Adrenal gland (tissue), 12 donors: ENCODE data around the gene CDRT4. TPM values are rescaled to one million over a fixed set of nuclear protein-coding genes. Genes with fewer than 3 reads are reported as not detected.

Experiments used
- DNase-seq, 7 donors: peaks; one replicate each; pipeline ENCODE4 v3.0.0-alpha.2; 2019 to 2020
- H3K27ac ChIP-seq, 5 donors: fragments of 200-600 bp; sonication (generic) in 4 of 5; 1 replicate in 3 of 5; 2 replicates in 2 of 5; pipeline versions ENCODE4 v1.5.1 to v1.8.0; 2016 to 2020; ENCODE audit warnings: mild to moderate bottlenecking in 1 of 5
- H3K27me3 ChIP-seq: fragments of 200-600 bp; 2 replicates; pipeline ENCODE4 v1.8.0; 2021
- H3K36me3 ChIP-seq, 2 donors: fragments of 200-600 bp; replicated peaks in 1 of 2; 1 replicate in 1 of 2; 2 replicates in 1 of 2; pipeline versions ENCODE4 v1.5.1 to v1.8.0; 2018 to 2022
- H3K4me1 ChIP-seq, 2 donors: fragments of 200-600 bp; replicated peaks in 1 of 2; 1 replicate in 1 of 2; 2 replicates in 1 of 2; pipeline versions ENCODE4 v1.5.1 to v1.8.0; 2018 to 2021
- H3K4me3 ChIP-seq, 4 donors: fragments of 200-600 bp; sonication (generic) in 3 of 4; one replicate each; pipeline ENCODE4 v1.5.1; 2016 to 2018
- H3K9me3 ChIP-seq, 3 donors: fragments of 200-600 bp; sonication (generic) in 1 of 3; replicated peaks in 1 of 3; 1 replicate in 2 of 3; 2 replicates in 1 of 3; pipeline versions ENCODE4 v1.5.1 to v1.8.0; 2016 to 2021
- CTCF ChIP-seq, 6 experiments: fragments of 450-650 bp in 4 of 6; fragments of 200-600 bp in 2 of 6; sonication (generic) in 1 of 6; IDR thresholded peaks; 1 replicate in 5 of 6; 2 replicates in 1 of 6; pipeline versions ENCODE4 v1.5.1 to v1.8.0; 2016 to 2021; ENCODE audit warnings: antibody characterized with exemption in 6 of 6, mild to moderate bottlenecking in 2 of 6, moderate library complexity in 1 of 6
- POLR2A ChIP-seq, 2 donors: fragments of 450-650 bp; IDR thresholded peaks; one replicate each; pipeline ENCODE4 v1.6.1; 2017; ENCODE audit warnings: antibody characterized with exemption in 2 of 2, mild to moderate bottlenecking in 2 of 2, moderate library complexity in 1 of 2
- WGBS, 4 donors: extraction: QIAGEN DNeasy Blood & Tissue Kit in 2 of 4; methylation state at CpG; one replicate each; pipeline versions ENCODE4 v1.1.5 to v1.1.7; 2013 to 2017; 5-methylcytosine and 5-hydroxymethylcytosine counted together
- intact Hi-C, 2 donors: fragments of 100-400 bp; cut with DNase I; formaldehyde crosslinking; loops; one replicate each; pipeline versions ENCODE4 v1.14.1 to v1.15.0; 2022 to 2023
- polyA plus RNA-seq, 3 donors: library from polyadenylated mRNA; stranded (reverse); fragments of 200-250 nt in 2 of 3; fragments of 350-450 nt in 1 of 3; fragmentation: Illumina TruSeq in 1 of 3; extraction: RNeasy Lipid Tissue Mini Kit (QIAGEN cat#74804) in 1 of 3; gene quantifications; one replicate each; pipeline ENCODE4 v1.2.3, GENCODE V29; 2013 to 2014
- total RNA-seq, 9 donors: library from RNA; depleted of rRNA in 4 of 9; stranded (reverse); fragments of >200 nt in 4 of 9; fragments of 120-200 nt in 1 of 9; fragmentation: NEBNext Ultra II Directional in 1 of 9; extraction: Animal tissue kit (Norgen Biotek cat#: 25700) in 1 of 9; gene quantifications; one replicate each; pipeline versions ENCODE4 v1.1.0 to v1.2.4, GENCODE V29; 2013 to 2023
- donor health status: healthy with polysubstance abuse.
- donor health status: Bipolar disorder and iron deficiency.
- donor health status: DM: yes; HTN: yes; CAD: no.
- donor health status: DM: no; HTN: no; CAD: no.
- donor health status: DM: no; HTN: no; CAD: no.
- donor health status: DM: yes; HTN: yes; CAD: no.

The CDRT4 gene
- total and polyA plus RNA-seq, 12 donors = 1.5 to 49.6 (median 11.5) TPM

- TF ChIP-seq POLR2A (IDR thresholded peaks at IDR 0.05) (no peak), CTCF (IDR thresholded peaks at IDR 0.05) (no peak)
- no peak for DNase-seq
- intact Hi-C loops = no loop called here
- H3K9me3 ChIP-seq = no peaks in the 10 kb centered on the region
- H3K27me3 ChIP-seq = no peaks in the 10 kb centered on the region
- WGBS, 4 donors = 79 to 87% (median 82%) methylated on average over 6 of the region's 6 CpGs
- H3K4me3 ChIP-seq = no peak overlapping the region
- peaks cover 0 to 7% of the 10 kb centered on the region in 2 donors for H3K4me1 ChIP-seq
- no peak overlapping the region for H3K27ac ChIP-seq
- H3K36me3 ChIP-seq = no peaks in the 10 kb centered on the region
These were observed 15.1 kb upstream of the CDRT4 start for GRCh38 chr17:15482476-15482875.

DNA sequence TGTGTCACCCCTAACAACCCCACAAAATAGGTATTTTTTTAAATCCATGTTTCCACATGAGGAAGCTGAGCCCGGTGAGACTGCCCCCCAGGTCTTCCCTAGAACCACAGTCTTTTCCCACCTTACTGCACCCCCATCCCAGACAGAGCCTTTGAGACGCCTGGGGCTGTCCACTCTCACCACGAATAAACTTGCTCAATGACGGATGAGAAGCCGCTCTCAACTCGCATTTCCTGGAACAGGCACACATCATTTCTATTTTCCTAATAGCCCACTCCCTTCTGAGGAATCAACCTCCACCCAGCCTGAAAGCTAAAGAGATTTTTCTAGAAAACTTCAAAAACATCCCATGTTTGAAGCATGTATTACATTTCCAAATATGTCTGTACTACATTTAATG lies 14.1 kb upstream of the CDRT4 start:
- 76 to 84% (median 80%) methylated on average over 6 of the region's 6 CpGs for WGBS, 4 donors
- Histone ChIP-seq H3K9me3 (no peaks in the 10 kb centered on the region), H3K27ac (no peak overlapping the region), H3K36me3 (no peaks in the 10 kb centered on the region), H3K4me1 (peaks cover 0 to 7% of the 10 kb centered on the region in 2 donors), H3K27me3 (no peaks in the 10 kb centered on the region), H3K4me3 (no peak overlapping the region)
- intact Hi-C loops = no loop called here
- TF ChIP-seq POLR2A (IDR thresholded peaks at IDR 0.05) = no peak
- no peak for TF ChIP-seq CTCF (IDR thresholded peaks at IDR 0.05)
- no peak for DNase-seq

DNA sequence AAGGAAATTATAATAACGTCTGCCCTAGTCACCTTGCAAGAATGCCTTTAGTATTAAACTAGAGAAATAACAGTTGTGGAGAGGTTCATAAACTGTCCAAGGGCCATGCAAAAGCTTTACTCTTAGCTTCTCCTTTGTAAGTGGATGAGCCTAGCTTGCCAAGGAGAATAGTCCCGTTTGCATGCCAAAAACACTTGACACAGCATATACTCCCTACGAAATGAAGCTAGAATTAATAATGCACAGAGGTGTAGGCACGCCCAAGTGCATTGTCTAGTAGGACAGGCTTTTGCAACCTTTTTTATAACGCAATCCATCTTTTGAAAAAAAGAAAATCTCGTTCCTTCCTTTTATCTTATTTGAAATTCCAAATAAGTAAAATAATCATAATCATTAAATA lies 12.8 kb upstream of the CDRT4 start:
- no peak overlapping the region for H3K4me3 ChIP-seq
- no peak for DNase-seq
- WGBS, 4 donors = 76 to 85% (median 82%) methylated on average over 6 of the region's 6 CpGs
- TF ChIP-seq CTCF (IDR thresholded peaks at IDR 0.05) (no peak), POLR2A (IDR thresholded peaks at IDR 0.05) (no peak)
- intact Hi-C loops = no loop called here
- peaks cover 0 to 7% of the 10 kb centered on the region in 2 donors for H3K4me1 ChIP-seq
- no peaks in the 10 kb centered on the region for H3K27me3 ChIP-seq
- no peaks in the 10 kb centered on the region for H3K9me3 ChIP-seq
- no peak overlapping the region for H3K27ac ChIP-seq
- no peaks in the 10 kb centered on the region for H3K36me3 ChIP-seq

- H3K4me3 ChIP-seq = no peak overlapping the region
- no peaks in the 10 kb centered on the region for H3K27me3 ChIP-seq
- H3K9me3 ChIP-seq = no peaks in the 10 kb centered on the region
- H3K27ac ChIP-seq = peak overlapping the region in 1 of 5 donors; percentile 7
- intact Hi-C loops = no loop called here
- no peaks in the 10 kb centered on the region for H3K36me3 ChIP-seq
- peak in 1 of 7 donors; percentile 24 for DNase-seq
- peaks cover 0 to 6% of the 10 kb centered on the region in 2 donors for H3K4me1 ChIP-seq
- TF ChIP-seq CTCF (IDR thresholded peaks at IDR 0.05) = no peak
- TF ChIP-seq POLR2A (IDR thresholded peaks at IDR 0.05) = no peak
These were observed 12.3 kb upstream of the CDRT4 start for GRCh38 chr17:15479703-15480102.
